DND-41 (cell line): ENCODE data around the gene GPR179.

Source experiments
- EZH2 ChIP-seq: IDR thresholded peaks from 3 replicates; pipeline ENCODE4 v1.6.1; 2012; ENCODE audit warnings: borderline replicate concordance, low read depth, mild to moderate bottlenecking, moderate library complexity, low read length, inconsistent platforms; ENCODE audit not compliant: severe bottlenecking
- TF ChIP-seq, protein P1 (sequence below): IDR thresholded peaks from 2 replicates; pipeline ENCODE4 v1.5.1; 2012; ENCODE audit warnings: borderline replicate concordance, low read length, moderate library complexity, mild to moderate bottlenecking; ENCODE audit not compliant: poor library complexity, severe bottlenecking; ENCODE audit errors: extremely low read depth

DNA sequence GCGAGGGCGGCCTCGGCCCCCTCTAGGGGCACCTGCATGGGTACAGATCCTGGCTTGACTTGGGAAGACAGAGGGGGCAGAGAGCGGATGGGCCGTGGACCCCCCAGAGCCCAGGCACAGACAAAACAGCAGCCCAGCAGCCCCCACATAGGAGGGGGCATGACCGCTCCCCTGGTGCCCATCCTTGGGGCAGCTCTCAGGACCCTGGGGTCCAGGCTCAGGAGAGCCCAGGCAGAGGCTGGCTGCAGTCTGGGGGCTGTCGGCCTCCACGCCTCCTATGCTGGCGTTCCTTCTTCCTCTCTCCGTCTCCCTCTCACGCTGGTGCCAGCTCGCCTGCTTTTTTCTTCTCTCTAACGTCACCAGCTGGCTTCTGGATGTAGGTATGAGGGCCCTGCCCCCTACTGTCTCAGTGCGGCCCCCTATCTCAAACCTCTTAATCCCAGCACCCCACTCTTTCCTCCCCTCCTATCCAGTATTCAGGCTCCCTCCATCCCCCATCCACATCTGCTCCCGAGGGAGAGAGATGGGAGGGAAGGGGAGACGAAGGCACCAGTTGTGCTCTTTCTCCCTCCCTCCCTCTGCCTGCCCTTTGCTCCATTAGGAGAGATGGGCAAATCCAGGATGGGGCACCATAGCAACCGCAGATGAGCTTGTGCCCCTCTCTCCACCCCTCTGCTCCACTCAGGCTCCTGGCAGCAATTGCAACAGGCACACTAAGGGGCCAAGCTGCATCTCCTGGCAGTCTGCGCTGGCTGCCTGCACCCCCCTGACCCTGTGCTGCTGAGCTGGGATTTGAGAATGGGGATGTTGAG, at the start of gene GPR179:
- TF ChIP-seq, protein P1, sequence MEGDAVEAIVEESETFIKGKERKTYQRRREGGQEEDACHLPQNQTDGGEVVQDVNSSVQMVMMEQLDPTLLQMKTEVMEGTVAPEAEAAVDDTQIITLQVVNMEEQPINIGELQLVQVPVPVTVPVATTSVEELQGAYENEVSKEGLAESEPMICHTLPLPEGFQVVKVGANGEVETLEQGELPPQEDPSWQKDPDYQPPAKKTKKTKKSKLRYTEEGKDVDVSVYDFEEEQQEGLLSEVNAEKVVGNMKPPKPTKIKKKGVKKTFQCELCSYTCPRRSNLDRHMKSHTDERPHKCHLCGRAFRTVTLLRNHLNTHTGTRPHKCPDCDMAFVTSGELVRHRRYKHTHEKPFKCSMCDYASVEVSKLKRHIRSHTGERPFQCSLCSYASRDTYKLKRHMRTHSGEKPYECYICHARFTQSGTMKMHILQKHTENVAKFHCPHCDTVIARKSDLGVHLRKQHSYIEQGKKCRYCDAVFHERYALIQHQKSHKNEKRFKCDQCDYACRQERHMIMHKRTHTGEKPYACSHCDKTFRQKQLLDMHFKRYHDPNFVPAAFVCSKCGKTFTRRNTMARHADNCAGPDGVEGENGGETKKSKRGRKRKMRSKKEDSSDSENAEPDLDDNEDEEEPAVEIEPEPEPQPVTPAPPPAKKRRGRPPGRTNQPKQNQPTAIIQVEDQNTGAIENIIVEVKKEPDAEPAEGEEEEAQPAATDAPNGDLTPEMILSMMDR = no peak
- no peak for TF ChIP-seq EZH2
